PFSK-1 (cell line): Measurements from ENCODE around the gene ARHGAP10.

Source experiments
- FOXP2 ChIP-seq: optimal IDR thresholded peaks from 2 replicates; pipeline ENCODE3; 2011; ENCODE audit warnings: borderline replicate concordance, control low read depth, inconsistent platforms; ENCODE audit not compliant: insufficient read depth; ENCODE audit errors: extremely low read length, extremely low read depth
- POLR2AphosphoS5 ChIP-seq: IDR thresholded peaks from 2 replicates; pipeline ENCODE4 v1.6.1; 2012; ENCODE audit warnings: low read depth, mild to moderate bottlenecking, control low read depth, low read length, moderate library complexity
- SIN3A ChIP-seq: IDR thresholded peaks from 2 replicates; pipeline ENCODE4 v1.6.1; 2012; ENCODE audit warnings: mild to moderate bottlenecking, low read length, moderate library complexity, borderline replicate concordance; ENCODE audit not compliant: insufficient read depth
- TAF1 ChIP-seq: IDR thresholded peaks from 2 replicates; pipeline ENCODE4 v1.6.1; 2012; ENCODE audit warnings: low read length, control low read depth, borderline replicate concordance; ENCODE audit not compliant: insufficient read depth
- TF ChIP-seq, protein P1 (sequence below), 2 experiments: IDR thresholded peaks; 2 replicates each; pipeline versions ENCODE4 v1.6.1 to v1.8.0; 2011 to 2012; ENCODE audit warnings: low read depth in 2 of 2, low read length in 2 of 2, control low read depth in 1 of 2, inconsistent platforms in 1 of 2, mild to moderate bottlenecking in 1 of 2, moderate library complexity in 1 of 2; ENCODE audit not compliant: insufficient read depth in 1 of 2

Gene ARHGAP10

DNA sequence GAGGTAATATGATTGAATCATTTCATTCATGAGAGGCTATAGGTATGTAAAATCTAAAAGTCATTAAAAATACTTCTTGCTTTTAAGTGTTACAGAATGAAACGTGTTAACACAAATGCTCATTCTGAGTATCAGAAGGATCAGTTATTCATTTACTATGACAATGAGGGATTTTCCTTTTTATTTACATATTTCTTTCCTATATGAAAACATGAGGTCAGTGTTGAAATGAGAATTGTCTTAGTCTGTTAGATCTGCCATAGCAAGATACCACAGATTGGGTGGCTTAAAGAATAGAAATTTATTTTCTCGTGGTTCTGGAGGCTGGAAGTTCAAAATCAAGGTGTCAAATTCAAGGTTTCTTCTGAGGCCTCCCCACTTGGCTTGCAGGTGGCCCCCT, 181.2 kb downstream of the ARHGAP10 start:
- TF ChIP-seq, protein P1, sequence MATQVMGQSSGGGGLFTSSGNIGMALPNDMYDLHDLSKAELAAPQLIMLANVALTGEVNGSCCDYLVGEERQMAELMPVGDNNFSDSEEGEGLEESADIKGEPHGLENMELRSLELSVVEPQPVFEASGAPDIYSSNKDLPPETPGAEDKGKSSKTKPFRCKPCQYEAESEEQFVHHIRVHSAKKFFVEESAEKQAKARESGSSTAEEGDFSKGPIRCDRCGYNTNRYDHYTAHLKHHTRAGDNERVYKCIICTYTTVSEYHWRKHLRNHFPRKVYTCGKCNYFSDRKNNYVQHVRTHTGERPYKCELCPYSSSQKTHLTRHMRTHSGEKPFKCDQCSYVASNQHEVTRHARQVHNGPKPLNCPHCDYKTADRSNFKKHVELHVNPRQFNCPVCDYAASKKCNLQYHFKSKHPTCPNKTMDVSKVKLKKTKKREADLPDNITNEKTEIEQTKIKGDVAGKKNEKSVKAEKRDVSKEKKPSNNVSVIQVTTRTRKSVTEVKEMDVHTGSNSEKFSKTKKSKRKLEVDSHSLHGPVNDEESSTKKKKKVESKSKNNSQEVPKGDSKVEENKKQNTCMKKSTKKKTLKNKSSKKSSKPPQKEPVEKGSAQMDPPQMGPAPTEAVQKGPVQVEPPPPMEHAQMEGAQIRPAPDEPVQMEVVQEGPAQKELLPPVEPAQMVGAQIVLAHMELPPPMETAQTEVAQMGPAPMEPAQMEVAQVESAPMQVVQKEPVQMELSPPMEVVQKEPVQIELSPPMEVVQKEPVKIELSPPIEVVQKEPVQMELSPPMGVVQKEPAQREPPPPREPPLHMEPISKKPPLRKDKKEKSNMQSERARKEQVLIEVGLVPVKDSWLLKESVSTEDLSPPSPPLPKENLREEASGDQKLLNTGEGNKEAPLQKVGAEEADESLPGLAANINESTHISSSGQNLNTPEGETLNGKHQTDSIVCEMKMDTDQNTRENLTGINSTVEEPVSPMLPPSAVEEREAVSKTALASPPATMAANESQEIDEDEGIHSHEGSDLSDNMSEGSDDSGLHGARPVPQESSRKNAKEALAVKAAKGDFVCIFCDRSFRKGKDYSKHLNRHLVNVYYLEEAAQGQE (IDR thresholded peaks at IDR 0.05; ENCODE audit: insufficient read depth in 1 of 2, low read depth in 2 of 2, low read length in 2 of 2): no peak
- TF ChIP-seq FOXP2: no peak
- TF ChIP-seq SIN3A: no peak
- TF ChIP-seq POLR2AphosphoS5: no peak
- TF ChIP-seq TAF1: no peak

DNA sequence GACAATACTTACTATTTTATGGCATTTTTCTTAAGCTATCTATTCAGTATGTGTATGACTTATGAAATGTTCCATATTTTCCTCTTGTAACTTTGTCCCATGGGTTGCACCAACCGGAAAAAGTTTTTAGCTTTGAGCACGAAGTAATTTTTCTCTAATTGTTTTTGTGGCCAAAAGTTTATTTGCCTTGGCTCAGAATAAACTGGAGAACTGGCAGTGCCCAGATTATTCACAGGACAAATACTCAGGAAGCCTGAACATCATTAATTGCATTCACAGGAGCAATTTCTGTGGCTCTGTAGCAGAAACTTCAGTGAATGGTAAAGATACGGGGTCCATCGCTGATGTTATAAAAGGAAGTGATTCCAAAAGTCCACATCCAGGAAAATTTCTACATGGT, 184.5 kb downstream of the ARHGAP10 start:
- TF ChIP-seq, protein P1 (IDR thresholded peaks at IDR 0.05; ENCODE audit: insufficient read depth in 1 of 2, low read depth in 2 of 2, low read length in 2 of 2): no peak
- TF ChIP-seq FOXP2: no peak
- no peak for TF ChIP-seq POLR2AphosphoS5
- TF ChIP-seq TAF1: no peak
- no peak for TF ChIP-seq SIN3A

DNA sequence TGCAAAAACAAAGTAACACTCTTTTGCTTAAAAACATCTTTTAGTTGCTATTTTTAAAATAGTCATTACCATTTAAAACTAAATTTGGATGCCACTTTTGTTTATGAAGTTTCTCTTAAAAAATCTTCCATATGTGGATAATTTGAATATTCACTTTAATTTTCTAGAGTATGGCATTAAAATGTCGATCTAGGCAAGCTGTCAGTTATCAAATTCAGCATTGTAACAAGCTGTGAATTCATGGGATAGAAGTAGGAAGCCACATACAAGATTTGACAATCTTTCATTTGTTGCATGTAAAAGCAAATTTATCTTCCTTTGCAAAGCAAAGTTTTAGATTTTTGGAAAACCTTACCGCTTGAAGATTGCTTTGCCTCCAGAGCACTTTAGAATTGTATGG, 191.5 kb downstream of the ARHGAP10 start:
- no peak for TF ChIP-seq POLR2AphosphoS5
- TF ChIP-seq SIN3A: no peak
- TF ChIP-seq, protein P1 (IDR thresholded peaks at IDR 0.05; ENCODE audit: insufficient read depth in 1 of 2, low read depth in 2 of 2, low read length in 2 of 2): no peak
- TF ChIP-seq TAF1: no peak
- no peak for TF ChIP-seq FOXP2

DNA sequence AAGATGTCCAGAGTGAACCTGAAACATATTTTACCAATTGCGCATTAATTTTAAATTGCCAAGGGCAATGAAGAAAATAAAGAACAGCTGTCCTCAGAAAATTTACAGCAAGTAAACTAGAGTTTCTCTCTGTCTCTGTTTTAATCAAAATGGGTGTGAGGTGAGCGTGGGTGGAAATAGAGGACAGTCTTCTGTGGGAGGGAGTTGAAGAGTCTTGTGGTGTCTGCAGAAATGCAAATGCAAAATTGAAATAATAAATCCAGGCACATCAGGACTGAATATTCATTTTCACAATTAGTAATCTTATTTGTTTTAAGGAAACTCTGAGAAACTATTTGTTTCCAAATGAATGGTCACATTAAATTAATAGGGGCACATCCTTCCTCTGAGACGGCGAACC, 192.0 kb downstream of the ARHGAP10 start:
- TF ChIP-seq SIN3A (no peak), FOXP2 (no peak), POLR2AphosphoS5 (no peak), TAF1 (no peak)
- TF ChIP-seq, protein P1 (IDR thresholded peaks at IDR 0.05; ENCODE audit: insufficient read depth in 1 of 2, low read depth in 2 of 2, low read length in 2 of 2): no peak
